Epithelial cell of proximal tubule (primary cell): ENCODE measurements around the gene B3GNT7. TPM values are rescaled to one million over a fixed set of nuclear protein-coding genes. Genes with fewer than 3 reads are reported as not detected.
"Not testable (repeated sequence)": the region's sequence is repeated elsewhere in the genome, so short reads cannot be mapped to it uniquely, and the experiment has no call there.

Experiments used
- DNase-seq: peaks from one replicate; pipeline ENCODE4 v3.0.0-alpha.2; 2011; ENCODE audit warnings: low read depth
- H3K4me3 ChIP-seq: 2 replicates; pipeline ENCODE4 v1.5.1; 2011; ENCODE audit warnings: low read depth, mild to moderate bottlenecking, low read length
- total RNA-seq: library from RNA; depleted of rRNA; stranded (reverse); fragments of >200 nt; gene quantifications from 2 replicates; pipeline ENCODE4 v1.2.3, GENCODE V29; 2015
- TF ChIP-seq, protein P1 (sequence below): conservative IDR thresholded peaks from 2 replicates; pipeline ENCODE4 v1.5.1; 2012; ENCODE audit warnings: low read depth, mild to moderate bottlenecking, low read length

The B3GNT7 gene
- total RNA-seq, 1 donor from 2014 or later: 10.7 TPM

DNA sequence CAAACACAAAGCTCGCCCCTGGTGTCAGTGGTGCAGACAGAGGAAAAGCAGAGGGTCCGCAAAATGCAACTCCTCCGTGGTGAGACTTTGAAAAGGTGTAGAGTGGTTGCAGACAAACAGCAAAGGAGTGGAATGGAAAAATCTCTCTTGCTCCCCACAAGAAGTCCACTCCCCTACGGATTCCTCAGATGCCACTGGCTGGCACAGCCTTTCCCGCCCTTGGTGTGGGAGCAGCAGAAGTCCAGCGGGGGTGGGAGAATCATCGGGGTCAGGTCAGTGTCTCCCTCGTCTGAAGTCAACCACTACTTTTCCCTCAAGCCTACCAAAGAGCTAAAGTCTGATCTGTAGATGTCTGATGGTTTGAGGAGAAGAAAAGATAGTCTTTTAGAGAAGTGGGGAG is 22.3 kb upstream of the B3GNT7 start:
- TF ChIP-seq, protein P1, sequence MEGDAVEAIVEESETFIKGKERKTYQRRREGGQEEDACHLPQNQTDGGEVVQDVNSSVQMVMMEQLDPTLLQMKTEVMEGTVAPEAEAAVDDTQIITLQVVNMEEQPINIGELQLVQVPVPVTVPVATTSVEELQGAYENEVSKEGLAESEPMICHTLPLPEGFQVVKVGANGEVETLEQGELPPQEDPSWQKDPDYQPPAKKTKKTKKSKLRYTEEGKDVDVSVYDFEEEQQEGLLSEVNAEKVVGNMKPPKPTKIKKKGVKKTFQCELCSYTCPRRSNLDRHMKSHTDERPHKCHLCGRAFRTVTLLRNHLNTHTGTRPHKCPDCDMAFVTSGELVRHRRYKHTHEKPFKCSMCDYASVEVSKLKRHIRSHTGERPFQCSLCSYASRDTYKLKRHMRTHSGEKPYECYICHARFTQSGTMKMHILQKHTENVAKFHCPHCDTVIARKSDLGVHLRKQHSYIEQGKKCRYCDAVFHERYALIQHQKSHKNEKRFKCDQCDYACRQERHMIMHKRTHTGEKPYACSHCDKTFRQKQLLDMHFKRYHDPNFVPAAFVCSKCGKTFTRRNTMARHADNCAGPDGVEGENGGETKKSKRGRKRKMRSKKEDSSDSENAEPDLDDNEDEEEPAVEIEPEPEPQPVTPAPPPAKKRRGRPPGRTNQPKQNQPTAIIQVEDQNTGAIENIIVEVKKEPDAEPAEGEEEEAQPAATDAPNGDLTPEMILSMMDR: no peak
- no peak for DNase-seq
- H3K4me3 ChIP-seq: no peak overlapping the region

DNA sequence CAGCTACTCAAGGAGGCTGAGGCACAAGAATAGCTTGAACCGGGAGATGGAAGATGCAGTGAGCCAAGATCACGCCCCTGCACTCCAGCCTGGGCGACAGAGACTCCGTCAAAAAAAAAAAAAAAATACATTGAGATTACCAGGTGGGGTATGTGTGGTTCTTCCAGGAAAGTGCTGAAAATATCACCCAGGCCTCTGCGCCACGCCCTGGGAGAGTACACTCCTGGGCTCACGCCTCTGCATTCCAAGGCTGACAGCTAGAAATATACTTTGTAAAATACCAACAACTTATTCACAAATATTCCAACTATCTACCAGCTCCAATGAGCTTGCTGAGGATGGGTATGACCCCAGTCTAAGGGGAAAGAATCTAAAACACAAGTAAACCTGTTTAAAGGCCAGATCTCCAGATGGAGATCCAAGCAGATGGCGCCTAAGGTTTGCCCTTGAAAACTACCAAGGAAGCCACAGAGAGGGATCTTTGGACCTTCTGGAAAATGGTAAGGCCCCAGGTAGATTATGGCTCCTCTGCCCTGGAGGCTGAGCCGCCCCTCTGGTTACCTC is 21.6 kb upstream of the B3GNT7 start:
- TF ChIP-seq, protein P1: no peak
- no peak for DNase-seq
- no peak overlapping the region for H3K4me3 ChIP-seq

DNA sequence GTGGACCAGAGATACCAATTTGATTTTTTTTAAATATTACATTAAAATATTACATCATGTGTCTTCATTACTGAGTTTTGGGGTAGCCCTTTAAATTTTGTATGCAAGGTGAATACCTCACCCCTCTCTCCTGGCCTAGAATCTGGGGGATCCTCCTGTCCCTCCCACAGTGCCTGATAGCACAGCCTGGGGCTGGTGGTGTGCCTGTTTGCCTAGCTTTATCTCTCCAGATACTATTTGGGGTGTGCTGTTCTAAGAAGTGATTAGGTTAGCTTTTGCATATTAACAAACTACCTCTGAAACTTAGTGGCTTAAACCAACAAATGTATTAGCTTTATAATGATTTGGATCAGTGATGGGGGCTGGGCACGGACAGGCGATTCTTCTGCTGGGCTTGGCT is 20.7 kb upstream of the B3GNT7 start:
- TF ChIP-seq, protein P1: no peak
- no peak for DNase-seq
- no peak overlapping the region for H3K4me3 ChIP-seq

DNA sequence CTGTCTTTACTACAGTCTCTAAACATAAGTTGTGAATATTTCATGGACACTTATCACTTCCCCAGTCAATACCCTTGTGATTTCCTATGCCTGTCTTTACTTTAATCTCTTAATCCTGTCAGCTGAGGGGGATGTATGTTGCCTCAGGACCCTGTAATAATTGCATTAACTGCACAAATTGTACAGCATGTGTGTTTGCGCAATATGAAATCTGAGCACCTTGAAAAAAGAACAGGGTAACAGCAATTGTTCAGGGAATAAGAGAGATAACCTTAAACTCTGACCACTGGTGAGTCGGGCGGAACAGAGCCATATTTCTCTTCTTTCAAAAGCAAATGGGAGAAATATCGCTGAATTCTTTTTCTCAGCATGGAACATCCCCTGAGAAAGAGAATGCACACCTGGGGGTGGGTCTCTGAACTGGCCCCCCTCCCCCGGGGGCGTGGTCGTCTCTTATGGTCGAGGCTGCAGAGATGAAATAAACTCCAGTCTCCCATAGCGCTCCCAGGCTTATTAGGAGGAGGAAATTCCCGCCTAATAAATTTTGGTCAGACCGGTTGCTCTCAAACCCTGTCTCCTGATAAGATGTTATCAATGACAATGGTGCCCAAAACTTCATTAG is 19.4 kb upstream of the B3GNT7 start:
- not testable (repeated sequence) for DNase-seq, H3K4me3 ChIP-seq

GRCh38 chr2:231376857-231377256 is 18.7 kb upstream of the B3GNT7 start:
- no peak for DNase-seq

GRCh38 chr2:231378026-231378722 is 17.3 kb upstream of the B3GNT7 start:
- H3K4me3 ChIP-seq: no peak overlapping the region
- no peak for DNase-seq
- TF ChIP-seq, protein P1: no peak

More at GRCh38 chr2:231376857-231377256, 18.7 kb upstream of the B3GNT7 start:
- H3K4me3 ChIP-seq: no peak overlapping the region
- TF ChIP-seq, protein P1: no peak

- H3K4me3 ChIP-seq: no peak overlapping the region
- TF ChIP-seq, protein P1: no peak
- no peak for DNase-seq
These were observed 16.0 kb upstream of the B3GNT7 start for GRCh38 chr2:231379266-231380215.
